DND-41 (cell line): ENCODE results near the gene MTA1.

Experiments used
- CTCF ChIP-seq: IDR thresholded peaks from 2 replicates; pipeline ENCODE4 v1.5.1; 2012; ENCODE audit warnings: borderline replicate concordance, low read length, moderate library complexity, mild to moderate bottlenecking; ENCODE audit not compliant: poor library complexity, severe bottlenecking; ENCODE audit errors: extremely low read depth
- EZH2 ChIP-seq: IDR thresholded peaks from 3 replicates; pipeline ENCODE4 v1.6.1; 2012; ENCODE audit warnings: borderline replicate concordance, low read depth, mild to moderate bottlenecking, moderate library complexity, low read length, inconsistent platforms; ENCODE audit not compliant: severe bottlenecking

GRCh38 chr14:105420101-105420973 lies 710 bp downstream of the MTA1 start:
- TF ChIP-seq CTCF (no peak), EZH2 (no peak)
